Endothelial cell (in vitro differentiated cells): ENCODE measurements around the gene CDH15. TPM values are rescaled to one million over a fixed set of nuclear protein-coding genes. Genes with fewer than 3 reads are reported as not detected.

Experiments
- DNase-seq: peaks from one replicate; pipeline ENCODE4 v3.0.0; 2021; ENCODE audit warnings: low spot score
- H3K27ac Mint-ChIP-seq: one replicate; pipeline ENCODE4 v1.8.0; 2021; ENCODE audit warnings: mixed read lengths, inconsistent platforms; ENCODE audit not compliant: unreplicated experiment
- H3K27me3 Mint-ChIP-seq: one replicate; pipeline ENCODE4 v1.8.0; 2021; ENCODE audit warnings: mild to moderate bottlenecking, moderate library complexity, mixed read lengths, inconsistent platforms; ENCODE audit not compliant: unreplicated experiment
- H3K36me3 Mint-ChIP-seq: one replicate; pipeline ENCODE4 v1.8.0; 2021; ENCODE audit warnings: mild to moderate bottlenecking, low read depth, mixed read lengths, inconsistent platforms; ENCODE audit not compliant: unreplicated experiment
- H3K4me1 Mint-ChIP-seq: one replicate; pipeline ENCODE4 v1.8.0; 2021; ENCODE audit warnings: mild to moderate bottlenecking, mixed read lengths, inconsistent platforms; ENCODE audit not compliant: unreplicated experiment
- H3K4me3 Mint-ChIP-seq: one replicate; pipeline ENCODE4 v1.8.0; 2021; ENCODE audit warnings: mild to moderate bottlenecking, mixed read lengths, inconsistent platforms; ENCODE audit not compliant: unreplicated experiment
- H3K9me3 Mint-ChIP-seq: one replicate; pipeline ENCODE4 v1.8.0; 2021; ENCODE audit warnings: mixed read lengths, inconsistent platforms; ENCODE audit not compliant: unreplicated experiment
- total RNA-seq: library from RNA; stranded (reverse); fragmentation: NEBNext Ultra II Directional; extraction: Animal tissue kit (Norgen Biotek cat#: 25700); gene quantifications from one replicate; pipeline ENCODE4 v1.2.1, GENCODE V29; 2021; ENCODE audit not compliant: unreplicated experiment
- TF ChIP-seq, protein P1 (sequence below): fragments of 200-600 bp; sonication (generic); IDR thresholded peaks from one replicate; pipeline ENCODE4 v1.5.0; 2021; ENCODE audit warnings: antibody characterized with exemption; ENCODE audit not compliant: unreplicated experiment

The CDH15 gene
- total RNA-seq, 1 donor from 2014 or later: not detected

DNA sequence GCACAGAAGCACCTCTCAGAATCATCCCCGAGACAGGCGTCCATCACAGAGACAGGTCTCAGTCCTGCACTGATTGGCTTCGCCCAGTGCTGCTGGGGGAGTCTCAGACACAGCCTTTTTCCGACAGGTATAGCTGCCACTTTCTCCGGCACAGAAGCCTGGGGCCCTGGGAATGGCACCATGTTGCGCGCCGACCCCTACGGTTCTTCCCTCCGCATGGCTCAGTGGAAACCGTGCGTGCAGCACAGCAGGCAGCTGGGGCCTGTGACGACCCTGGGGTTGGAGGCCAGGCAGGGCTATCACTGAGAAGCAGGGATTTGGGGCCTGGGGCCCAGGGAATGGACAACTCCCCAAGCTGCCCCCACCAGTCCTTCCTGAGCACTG is 29.7 kb upstream of the CDH15 start:
- Mint-ChIP-seq H3K4me3 (no peak overlapping the region), H3K27me3 (peaks cover 9% of the 10 kb centered on the region), H3K4me1 (no peaks in the 10 kb centered on the region), H3K27ac (no peak overlapping the region), H3K36me3 (peaks cover 10% of the 10 kb centered on the region), H3K9me3 (no peaks in the 10 kb centered on the region)
- TF ChIP-seq, protein P1, sequence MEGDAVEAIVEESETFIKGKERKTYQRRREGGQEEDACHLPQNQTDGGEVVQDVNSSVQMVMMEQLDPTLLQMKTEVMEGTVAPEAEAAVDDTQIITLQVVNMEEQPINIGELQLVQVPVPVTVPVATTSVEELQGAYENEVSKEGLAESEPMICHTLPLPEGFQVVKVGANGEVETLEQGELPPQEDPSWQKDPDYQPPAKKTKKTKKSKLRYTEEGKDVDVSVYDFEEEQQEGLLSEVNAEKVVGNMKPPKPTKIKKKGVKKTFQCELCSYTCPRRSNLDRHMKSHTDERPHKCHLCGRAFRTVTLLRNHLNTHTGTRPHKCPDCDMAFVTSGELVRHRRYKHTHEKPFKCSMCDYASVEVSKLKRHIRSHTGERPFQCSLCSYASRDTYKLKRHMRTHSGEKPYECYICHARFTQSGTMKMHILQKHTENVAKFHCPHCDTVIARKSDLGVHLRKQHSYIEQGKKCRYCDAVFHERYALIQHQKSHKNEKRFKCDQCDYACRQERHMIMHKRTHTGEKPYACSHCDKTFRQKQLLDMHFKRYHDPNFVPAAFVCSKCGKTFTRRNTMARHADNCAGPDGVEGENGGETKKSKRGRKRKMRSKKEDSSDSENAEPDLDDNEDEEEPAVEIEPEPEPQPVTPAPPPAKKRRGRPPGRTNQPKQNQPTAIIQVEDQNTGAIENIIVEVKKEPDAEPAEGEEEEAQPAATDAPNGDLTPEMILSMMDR: no peak
- DNase-seq: no peak

DNA sequence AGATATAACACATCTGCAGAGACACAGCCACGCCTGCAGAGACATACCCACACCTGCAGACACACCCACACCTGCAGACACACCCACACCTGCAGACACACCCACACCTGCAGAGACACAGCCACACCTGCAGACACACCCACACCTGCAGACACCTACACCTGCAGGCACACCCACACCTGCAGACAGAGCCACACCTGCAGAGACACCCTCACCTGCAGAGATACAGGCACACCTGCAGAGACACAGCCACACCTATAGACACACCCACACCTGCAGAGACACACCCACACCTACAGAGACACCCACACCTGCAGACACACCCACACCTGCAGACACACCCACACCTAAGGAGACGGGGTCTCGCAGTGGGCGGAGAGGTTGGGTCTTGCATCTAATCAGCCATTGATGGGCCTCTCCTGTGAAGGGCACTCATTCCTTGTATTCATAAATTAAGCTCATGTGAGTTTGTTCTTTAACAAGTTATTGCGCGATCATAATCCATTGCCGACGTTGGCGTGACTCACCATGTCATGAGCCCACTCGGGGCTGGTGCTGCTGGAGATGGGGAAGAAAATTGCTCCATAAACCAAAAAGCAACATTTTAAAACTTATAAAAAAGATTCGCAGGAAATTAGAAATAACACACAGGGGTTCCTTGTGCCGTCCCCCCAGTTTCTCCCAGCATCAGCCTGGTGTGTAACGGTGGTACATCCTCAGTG is 28.9 kb upstream of the CDH15 start:
- H3K27me3 Mint-ChIP-seq: peaks cover 8% of the 10 kb centered on the region
- no peak overlapping the region for H3K4me3 Mint-ChIP-seq
- peaks cover 2% of the 10 kb centered on the region for H3K9me3 Mint-ChIP-seq
- H3K27ac Mint-ChIP-seq: no peak overlapping the region
- DNase-seq: no peak
- TF ChIP-seq, protein P1: no peak
- peaks cover 12% of the 10 kb centered on the region for H3K36me3 Mint-ChIP-seq
- H3K4me1 Mint-ChIP-seq: no peaks in the 10 kb centered on the region

DNA sequence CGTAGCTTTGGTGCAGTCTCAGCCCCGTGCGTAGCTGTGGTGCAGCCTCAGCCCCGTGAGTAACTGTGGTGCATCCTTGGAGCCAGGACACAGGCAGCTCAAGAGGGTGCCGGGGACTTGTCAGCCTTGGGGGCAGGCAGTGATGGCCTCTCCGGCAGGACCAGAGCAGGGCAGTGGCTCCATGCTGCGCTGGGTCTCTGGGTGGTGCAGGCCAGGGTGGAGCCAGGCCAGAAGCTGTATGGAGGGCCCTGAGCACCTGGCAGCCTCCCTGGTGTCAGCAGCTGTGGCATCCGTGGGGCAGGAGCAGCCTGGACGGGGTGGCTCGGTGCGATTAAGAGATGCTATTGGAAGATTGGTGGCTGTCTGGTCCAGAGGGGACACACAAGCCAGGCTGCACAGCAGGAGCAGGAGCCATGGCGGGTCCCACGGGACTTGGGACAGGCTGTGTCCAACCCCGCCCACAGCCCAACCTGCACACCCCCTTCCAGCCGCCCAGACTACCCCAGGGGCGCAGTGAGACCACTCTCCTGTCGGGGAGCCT is 28.3 kb upstream of the CDH15 start:
- TF ChIP-seq, protein P1: no peak
- Mint-ChIP-seq H3K27ac (no peak overlapping the region), H3K9me3 (peaks cover 4% of the 10 kb centered on the region), H3K4me1 (no peaks in the 10 kb centered on the region), H3K4me3 (no peak overlapping the region), H3K36me3 (peaks cover 15% of the 10 kb centered on the region), H3K27me3 (peaks cover 8% of the 10 kb centered on the region)
- DNase-seq: no peak

DNA sequence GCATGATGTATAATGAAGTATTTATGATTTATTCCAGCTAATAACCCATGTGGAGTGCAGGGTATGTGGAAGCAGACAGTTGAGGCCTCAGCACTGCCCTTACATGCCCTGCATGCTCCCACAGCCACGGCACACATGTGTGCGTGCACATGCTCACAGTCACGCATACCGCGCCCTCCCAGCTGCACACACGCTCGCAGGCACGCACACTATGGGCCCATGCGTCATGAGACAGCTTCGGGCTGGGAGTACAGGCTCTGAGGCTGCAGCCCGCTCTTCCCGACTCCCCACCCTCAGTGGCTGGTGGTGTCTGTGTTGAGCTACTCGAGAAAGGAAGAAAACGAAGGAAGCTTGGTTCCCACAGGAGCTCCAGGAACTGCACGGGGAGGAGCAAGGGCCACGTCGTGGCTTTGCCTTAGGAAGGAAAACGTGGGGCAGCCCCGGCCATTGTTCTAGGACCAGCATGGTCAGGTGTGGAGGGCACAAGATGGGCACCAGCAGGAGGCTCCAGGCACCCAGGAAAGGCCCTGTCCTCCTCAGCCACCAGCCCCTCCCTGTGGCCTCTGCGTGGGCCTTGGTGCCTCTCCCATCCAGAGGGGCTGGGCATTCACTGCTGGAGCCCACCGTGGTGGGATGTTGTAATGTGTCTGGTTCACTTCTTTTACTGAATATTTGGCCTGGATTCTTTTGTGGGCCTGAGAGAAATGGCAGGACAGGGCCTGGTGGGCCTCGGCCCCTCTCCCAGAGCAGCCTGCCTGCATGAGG is 27.5 kb upstream of the CDH15 start:
- TF ChIP-seq, protein P1: no peak
- Mint-ChIP-seq H3K27me3 (peaks cover 11% of the 10 kb centered on the region), H3K27ac (no peak overlapping the region), H3K9me3 (peaks cover 8% of the 10 kb centered on the region), H3K4me1 (no peaks in the 10 kb centered on the region), H3K36me3 (peaks cover 21% of the 10 kb centered on the region), H3K4me3 (no peak overlapping the region)
- no peak for DNase-seq

DNA sequence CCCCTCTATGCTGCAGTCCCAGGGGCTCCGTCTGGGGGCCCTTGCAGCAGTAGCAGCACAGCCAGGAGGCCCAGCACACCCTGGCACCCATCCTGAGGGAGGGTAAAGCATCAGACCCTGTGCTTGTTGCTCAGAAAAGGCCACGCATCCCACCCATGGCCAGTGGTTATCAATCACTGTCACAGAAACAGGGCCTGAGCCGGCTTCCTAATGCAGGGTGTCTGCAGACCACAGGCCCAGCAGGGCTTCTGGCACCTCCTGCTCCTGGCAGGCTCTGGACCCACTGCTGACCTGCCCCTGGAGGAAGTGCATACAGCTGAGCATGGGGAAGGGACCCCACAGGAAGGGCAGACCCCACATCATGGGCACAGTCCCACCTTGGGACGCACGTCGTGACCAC is 26.9 kb upstream of the CDH15 start:
- peaks cover 8% of the 10 kb centered on the region for H3K9me3 Mint-ChIP-seq
- TF ChIP-seq, protein P1: no peak
- H3K27me3 Mint-ChIP-seq: peaks cover 11% of the 10 kb centered on the region
- no peak for DNase-seq
- H3K36me3 Mint-ChIP-seq: peaks cover 27% of the 10 kb centered on the region
- no peak overlapping the region for H3K4me3 Mint-ChIP-seq
- H3K27ac Mint-ChIP-seq: no peak overlapping the region
- no peaks in the 10 kb centered on the region for H3K4me1 Mint-ChIP-seq
